ENCODE measurements around the gene RAB3C. TPM values are rescaled to one million over a fixed set of nuclear protein-coding genes. Genes with fewer than 3 reads are reported as not detected.
"Not testable (repeated sequence)": the region's sequence is repeated elsewhere in the genome, so short reads cannot be mapped to it uniquely, and the experiment has no call there.

RAB3C gene
- total RNA-seq, 1 donor from 2014 or later: 0.45 TPM

GRCh38 chr5:58563016-58563700, 19.7 kb upstream of the RAB3C start:
- not testable (repeated sequence) for DNase-seq (ENCODE audit: low read depth); H2AFZ ChIP-seq (ENCODE audit: low read depth, low read length); H3K4me2 ChIP-seq (ENCODE audit: low read length); H3K27ac ChIP-seq (ENCODE audit: low read depth, low read length); H3K4me3 ChIP-seq (ENCODE audit: insufficient read depth, low read depth, low read length); H3K27ac Mint-ChIP-seq (ENCODE audit: unreplicated experiment); H3K9me3 ChIP-seq (ENCODE audit: insufficient read depth, low read depth, low read length); H3K4me1 ChIP-seq (ENCODE audit: insufficient read depth, low read length); H3K36me3 ChIP-seq (ENCODE audit: insufficient read depth, low read length); H4K20me1 ChIP-seq (ENCODE audit: insufficient read depth, low read length); H3K9me3 Mint-ChIP-seq (ENCODE audit: unreplicated experiment); FAIRE-seq; H3K79me2 ChIP-seq (ENCODE audit: insufficient read depth, low read length); H3K27me3 Mint-ChIP-seq (ENCODE audit: low read depth, unreplicated experiment); H3K36me3 Mint-ChIP-seq (ENCODE audit: low read depth, unreplicated experiment); H3K4me1 Mint-ChIP-seq (ENCODE audit: low read depth, unreplicated experiment); H3K4me3 Mint-ChIP-seq (ENCODE audit: unreplicated experiment); H3K9ac ChIP-seq (ENCODE audit: low read length); H3K27me3 ChIP-seq (ENCODE audit: insufficient read depth, low read length)

GRCh38 chr5:58564043-58564832, 18.6 kb upstream of the RAB3C start:
- not testable (repeated sequence) for H3K9me3 ChIP-seq (ENCODE audit: insufficient read depth, low read depth, low read length); H3K4me1 Mint-ChIP-seq (ENCODE audit: low read depth, unreplicated experiment); H3K27me3 ChIP-seq (ENCODE audit: insufficient read depth, low read length); H3K9ac ChIP-seq (ENCODE audit: low read length); H3K4me3 Mint-ChIP-seq (ENCODE audit: unreplicated experiment); H3K4me1 ChIP-seq (ENCODE audit: insufficient read depth, low read length); H2AFZ ChIP-seq (ENCODE audit: low read depth, low read length); H3K9me3 Mint-ChIP-seq (ENCODE audit: unreplicated experiment); H3K36me3 ChIP-seq (ENCODE audit: insufficient read depth, low read length); H3K27me3 Mint-ChIP-seq (ENCODE audit: low read depth, unreplicated experiment); H3K36me3 Mint-ChIP-seq (ENCODE audit: low read depth, unreplicated experiment); H3K4me2 ChIP-seq (ENCODE audit: low read length); FAIRE-seq; H4K20me1 ChIP-seq (ENCODE audit: insufficient read depth, low read length); H3K79me2 ChIP-seq (ENCODE audit: insufficient read depth, low read length); H3K27ac Mint-ChIP-seq (ENCODE audit: unreplicated experiment); H3K27ac ChIP-seq (ENCODE audit: low read depth, low read length); DNase-seq (ENCODE audit: low read depth); H3K4me3 ChIP-seq (ENCODE audit: insufficient read depth, low read depth, low read length)

GRCh38 chr5:58565033-58565432, 17.8 kb upstream of the RAB3C start:
- DNase-seq (ENCODE audit: low read depth) (no peak), FAIRE-seq (no peak)
- Mint-ChIP-seq H3K27ac (ENCODE audit: unreplicated experiment) (no peak overlapping the region), H3K9me3 (ENCODE audit: unreplicated experiment) (peaks cover 6% of the 10 kb centered on the region), H3K36me3 (ENCODE audit: low read depth, unreplicated experiment) (no peaks in the 10 kb centered on the region), H3K4me3 (ENCODE audit: unreplicated experiment) (no peak overlapping the region), H3K4me1 (ENCODE audit: low read depth, unreplicated experiment) (no peaks in the 10 kb centered on the region), H3K27me3 (ENCODE audit: low read depth, unreplicated experiment) (no peaks in the 10 kb centered on the region)
- Histone ChIP-seq H3K4me1 (ENCODE audit: insufficient read depth, low read length) (no peaks in the 10 kb centered on the region), H3K4me3 (ENCODE audit: insufficient read depth, low read depth, low read length) (no peak overlapping the region), H2AFZ (ENCODE audit: low read depth, low read length) (no peak overlapping the region), H3K27me3 (ENCODE audit: insufficient read depth, low read length) (no peaks in the 10 kb centered on the region), H3K9me3 (ENCODE audit: insufficient read depth, low read depth, low read length) (no peaks in the 10 kb centered on the region), H3K9ac (ENCODE audit: low read length) (no peak overlapping the region), H3K27ac (ENCODE audit: low read depth, low read length) (no peak overlapping the region), H4K20me1 (ENCODE audit: insufficient read depth, low read length) (no peaks in the 10 kb centered on the region), H3K79me2 (ENCODE audit: insufficient read depth, low read length) (no peaks in the 10 kb centered on the region), H3K4me2 (ENCODE audit: low read length) (no peak overlapping the region), H3K36me3 (ENCODE audit: insufficient read depth, low read length) (no peaks in the 10 kb centered on the region)
- TF ChIP-seq EZH2 (IDR thresholded peaks at IDR 0.05; ENCODE audit: insufficient read depth, low read length) (no peak), CTCF (IDR thresholded peaks at IDR 0.05; ENCODE audit: insufficient read depth, low read depth, low read length) (no peak)
